Measurements from ENCODE around the gene GDPD5. TPM values are rescaled to one million over a fixed set of nuclear protein-coding genes. Genes with fewer than 3 reads are reported as not detected.

Gene GDPD5
- polyA plus RNA-seq, 3 donors = 4.9 to 39.0 (median 7.6) TPM

DNA sequence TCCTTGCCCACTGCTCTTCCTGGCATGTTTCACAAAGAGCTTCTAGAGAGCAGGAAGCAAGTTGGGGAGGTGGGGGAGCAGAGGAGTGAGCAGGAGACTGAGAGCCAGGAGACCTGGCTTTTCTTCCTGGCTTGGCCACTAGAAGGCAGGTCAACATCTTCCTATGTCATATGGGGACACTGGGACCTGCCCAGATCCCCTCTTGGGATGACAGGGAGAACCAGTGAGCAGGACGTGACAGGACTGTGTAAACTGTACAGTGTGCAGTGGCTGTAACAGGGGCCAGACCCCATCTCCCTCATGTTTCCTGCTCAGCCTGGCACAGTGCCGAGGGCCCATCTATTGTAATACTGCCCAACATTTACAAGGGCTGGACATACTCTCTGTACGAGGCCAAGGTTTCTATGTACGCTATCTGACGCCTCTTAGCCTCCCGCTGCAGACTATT, 29.4 kb downstream of the GDPD5 start:
- Mint-ChIP-seq H3K36me3 (peaks cover 0 to 1% of the 10 kb centered on the region in 2 donors), H3K27me3 (ENCODE audit: low read depth in 3 of 3) (peaks cover 0 to 1% (median 0%) of the 10 kb centered on the region in 3 donors), H3K4me3 (no peak overlapping the region), H3K27ac (no peak overlapping the region), H3K4me1 (peaks cover 27% of the 10 kb centered on the region), H3K9me3 (no peaks in the 10 kb centered on the region)
- Histone ChIP-seq H3K27me3 (ENCODE audit: control insufficient read depth in 2 of 2, insufficient read depth in 2 of 2, low read length in 2 of 2) (no peaks in the 10 kb centered on the region), H3K9me3 (replicated peaks in 1 of 2; ENCODE audit: control insufficient read depth in 1 of 2, insufficient read depth in 1 of 2, low read length in 2 of 2) (no peaks in the 10 kb centered on the region), H4K20me1 (ENCODE audit: insufficient read depth, low read length) (peaks cover 8% of the 10 kb centered on the region), H2AFZ (ENCODE audit: insufficient read depth, low read depth, low read length, poor library complexity, severe bottlenecking) (no peak overlapping the region), H3K27ac (ENCODE audit: low read depth in 1 of 2, low read length in 2 of 2) (no peak overlapping the region), H3K79me2 (ENCODE audit: insufficient read depth, low read length) (no peaks in the 10 kb centered on the region), H3K4me3 (replicated peaks in 1 of 3; ENCODE audit: low read depth in 2 of 3, low read length in 3 of 3) (no peak overlapping the region), H3K4me2 (replicated peaks; ENCODE audit: extremely low read depth, low read length, poor library complexity, severe bottlenecking) (no peak overlapping the region), H3K9ac (ENCODE audit: insufficient read depth, low read length, poor library complexity, severe bottlenecking) (no peak overlapping the region), H3K4me1 (ENCODE audit: control insufficient read depth in 1 of 2, insufficient read depth in 2 of 2, low read length in 2 of 2) (peaks cover 15 to 22% of the 10 kb centered on the region in 2 donors), H3K36me3 (replicated peaks in 1 of 2; ENCODE audit: control insufficient read depth in 1 of 2, insufficient read depth in 2 of 2, low read length in 2 of 2) (no peaks in the 10 kb centered on the region)
- 89% methylated on average over 6 of the region's 6 CpGs for WGBS (ENCODE audit: insufficient coverage)
- DNase-seq = no peak
- TF ChIP-seq, protein P1, sequence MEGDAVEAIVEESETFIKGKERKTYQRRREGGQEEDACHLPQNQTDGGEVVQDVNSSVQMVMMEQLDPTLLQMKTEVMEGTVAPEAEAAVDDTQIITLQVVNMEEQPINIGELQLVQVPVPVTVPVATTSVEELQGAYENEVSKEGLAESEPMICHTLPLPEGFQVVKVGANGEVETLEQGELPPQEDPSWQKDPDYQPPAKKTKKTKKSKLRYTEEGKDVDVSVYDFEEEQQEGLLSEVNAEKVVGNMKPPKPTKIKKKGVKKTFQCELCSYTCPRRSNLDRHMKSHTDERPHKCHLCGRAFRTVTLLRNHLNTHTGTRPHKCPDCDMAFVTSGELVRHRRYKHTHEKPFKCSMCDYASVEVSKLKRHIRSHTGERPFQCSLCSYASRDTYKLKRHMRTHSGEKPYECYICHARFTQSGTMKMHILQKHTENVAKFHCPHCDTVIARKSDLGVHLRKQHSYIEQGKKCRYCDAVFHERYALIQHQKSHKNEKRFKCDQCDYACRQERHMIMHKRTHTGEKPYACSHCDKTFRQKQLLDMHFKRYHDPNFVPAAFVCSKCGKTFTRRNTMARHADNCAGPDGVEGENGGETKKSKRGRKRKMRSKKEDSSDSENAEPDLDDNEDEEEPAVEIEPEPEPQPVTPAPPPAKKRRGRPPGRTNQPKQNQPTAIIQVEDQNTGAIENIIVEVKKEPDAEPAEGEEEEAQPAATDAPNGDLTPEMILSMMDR (IDR thresholded peaks at IDR 0.05) = no peak
- intact Hi-C loops (cut with micrococcal nuclease) = no loop called here

DNA sequence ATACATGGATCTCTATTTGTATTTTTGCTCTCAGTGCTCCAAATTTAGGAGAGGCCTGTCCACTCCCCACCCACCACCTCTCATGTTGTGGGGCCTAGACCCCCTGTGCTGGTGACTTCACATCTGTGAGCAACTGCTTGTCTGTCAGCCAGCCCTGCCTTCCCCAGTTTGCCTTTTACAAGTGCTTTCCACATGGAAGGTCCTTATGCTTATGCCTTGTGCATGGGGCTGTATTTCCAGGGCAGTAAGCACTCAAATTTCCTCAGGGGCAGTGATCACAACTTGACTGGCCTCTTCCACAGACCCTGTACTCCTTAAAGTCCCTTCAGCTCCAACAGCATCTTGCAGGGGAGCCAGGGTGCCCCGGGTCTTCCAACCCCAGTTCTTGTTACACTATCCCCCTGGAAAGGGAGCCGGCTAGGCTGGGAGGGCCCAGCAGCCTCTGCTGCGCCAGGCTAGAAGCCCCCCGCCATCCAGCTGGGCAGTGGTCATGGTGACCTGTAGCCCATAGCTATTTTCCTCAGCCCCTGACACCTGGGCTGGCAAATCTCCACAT, 29.9 kb downstream of the GDPD5 start:
- peaks cover 0 to 1% of the 10 kb centered on the region in 2 donors for H3K36me3 Mint-ChIP-seq
- Histone ChIP-seq H3K9me3 (replicated peaks in 1 of 2; ENCODE audit: control insufficient read depth in 1 of 2, insufficient read depth in 1 of 2, low read length in 2 of 2) (no peaks in the 10 kb centered on the region), H3K79me2 (ENCODE audit: insufficient read depth, low read length) (no peaks in the 10 kb centered on the region), H3K27me3 (ENCODE audit: control insufficient read depth in 2 of 2, insufficient read depth in 2 of 2, low read length in 2 of 2) (no peaks in the 10 kb centered on the region), H2AFZ (ENCODE audit: insufficient read depth, low read depth, low read length, poor library complexity, severe bottlenecking) (no peak overlapping the region), H3K27ac (ENCODE audit: low read depth in 1 of 2, low read length in 2 of 2) (no peak overlapping the region), H3K36me3 (replicated peaks in 1 of 2; ENCODE audit: control insufficient read depth in 1 of 2, insufficient read depth in 2 of 2, low read length in 2 of 2) (no peaks in the 10 kb centered on the region), H3K9ac (ENCODE audit: insufficient read depth, low read length, poor library complexity, severe bottlenecking) (no peak overlapping the region), H3K4me3 (replicated peaks in 1 of 3; ENCODE audit: low read depth in 2 of 3, low read length in 3 of 3) (no peak overlapping the region), H3K4me2 (replicated peaks; ENCODE audit: extremely low read depth, low read length, poor library complexity, severe bottlenecking) (no peak overlapping the region), H3K4me1 (ENCODE audit: control insufficient read depth in 1 of 2, insufficient read depth in 2 of 2, low read length in 2 of 2) (peaks cover 15 to 22% of the 10 kb centered on the region in 2 donors), H4K20me1 (ENCODE audit: insufficient read depth, low read length) (peaks cover 8% of the 10 kb centered on the region)
- H3K4me3 Mint-ChIP-seq = no peak overlapping the region
- intact Hi-C loops (cut with micrococcal nuclease) = no loop called here
- no peaks in the 10 kb centered on the region for H3K9me3 Mint-ChIP-seq
- H3K4me1 Mint-ChIP-seq = peaks cover 27% of the 10 kb centered on the region
- TF ChIP-seq, protein P1 (IDR thresholded peaks at IDR 0.05) = no peak
- H3K27me3 Mint-ChIP-seq (ENCODE audit: low read depth in 3 of 3) = peaks cover 0 to 1% (median 0%) of the 10 kb centered on the region in 3 donors
- no peak overlapping the region for H3K27ac Mint-ChIP-seq
- no peak for DNase-seq
- WGBS (ENCODE audit: insufficient coverage) = 93% methylated on average over 3 of the region's 4 CpGs
